ENCODE measurements around the gene GLB1L2.

Gene GLB1L2

DNA sequence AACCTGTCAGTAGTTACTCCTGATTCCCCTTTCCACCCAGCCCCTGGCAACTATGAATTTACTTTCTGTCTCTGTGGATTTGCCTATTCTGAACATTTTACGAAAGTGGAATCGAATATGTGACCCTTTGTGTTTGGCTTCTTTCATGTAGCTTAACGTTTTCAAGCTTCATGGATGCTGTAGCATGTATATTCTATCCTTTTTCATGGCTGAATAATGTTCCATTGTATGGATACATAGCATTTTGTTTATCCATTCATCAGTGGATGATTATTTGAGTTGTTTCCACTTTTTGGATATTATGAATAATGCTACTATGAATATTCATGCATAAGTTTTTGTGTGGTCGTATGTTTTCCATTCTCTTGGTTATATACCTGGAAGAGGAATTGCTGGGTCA, 9.2 kb upstream of the GLB1L2 start:
- no peak for DNase-seq (ENCODE audit: extremely low spot score)
- ChIA-PET POLR2A (no interaction called here), CTCF (no interaction called here)
- TF ChIP-seq, protein P1, sequence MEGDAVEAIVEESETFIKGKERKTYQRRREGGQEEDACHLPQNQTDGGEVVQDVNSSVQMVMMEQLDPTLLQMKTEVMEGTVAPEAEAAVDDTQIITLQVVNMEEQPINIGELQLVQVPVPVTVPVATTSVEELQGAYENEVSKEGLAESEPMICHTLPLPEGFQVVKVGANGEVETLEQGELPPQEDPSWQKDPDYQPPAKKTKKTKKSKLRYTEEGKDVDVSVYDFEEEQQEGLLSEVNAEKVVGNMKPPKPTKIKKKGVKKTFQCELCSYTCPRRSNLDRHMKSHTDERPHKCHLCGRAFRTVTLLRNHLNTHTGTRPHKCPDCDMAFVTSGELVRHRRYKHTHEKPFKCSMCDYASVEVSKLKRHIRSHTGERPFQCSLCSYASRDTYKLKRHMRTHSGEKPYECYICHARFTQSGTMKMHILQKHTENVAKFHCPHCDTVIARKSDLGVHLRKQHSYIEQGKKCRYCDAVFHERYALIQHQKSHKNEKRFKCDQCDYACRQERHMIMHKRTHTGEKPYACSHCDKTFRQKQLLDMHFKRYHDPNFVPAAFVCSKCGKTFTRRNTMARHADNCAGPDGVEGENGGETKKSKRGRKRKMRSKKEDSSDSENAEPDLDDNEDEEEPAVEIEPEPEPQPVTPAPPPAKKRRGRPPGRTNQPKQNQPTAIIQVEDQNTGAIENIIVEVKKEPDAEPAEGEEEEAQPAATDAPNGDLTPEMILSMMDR (IDR thresholded peaks at IDR 0.05; ENCODE audit: control extremely low read depth, extremely low read depth, low read depth, missing control alignments) = no peak

DNA sequence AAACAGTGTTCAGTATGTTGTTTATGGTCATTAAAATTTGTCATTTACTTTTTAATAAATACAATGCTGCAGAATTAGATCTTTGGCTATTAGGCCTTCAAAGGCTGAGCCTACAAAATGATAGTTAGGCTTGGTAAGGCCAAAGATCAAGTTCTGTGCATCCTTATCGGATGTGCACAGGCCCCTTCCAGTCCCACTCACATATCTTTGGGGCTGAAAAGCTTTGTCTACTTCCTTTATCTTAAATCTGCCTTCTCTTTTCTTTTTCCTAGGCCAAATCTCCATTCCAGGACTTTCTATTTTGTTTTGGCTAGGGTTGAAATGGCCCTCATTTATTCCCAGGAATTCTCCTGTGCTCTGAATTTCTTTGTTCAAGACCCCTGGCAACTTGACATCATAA, 3.4 kb upstream of the GLB1L2 start:
- POLR2A ChIA-PET = no interaction called here
- CTCF ChIA-PET = no interaction called here
- DNase-seq (ENCODE audit: extremely low spot score) = no peak
- TF ChIP-seq, protein P1 (IDR thresholded peaks at IDR 0.05; ENCODE audit: control extremely low read depth, extremely low read depth, low read depth, missing control alignments) = no peak

DNA sequence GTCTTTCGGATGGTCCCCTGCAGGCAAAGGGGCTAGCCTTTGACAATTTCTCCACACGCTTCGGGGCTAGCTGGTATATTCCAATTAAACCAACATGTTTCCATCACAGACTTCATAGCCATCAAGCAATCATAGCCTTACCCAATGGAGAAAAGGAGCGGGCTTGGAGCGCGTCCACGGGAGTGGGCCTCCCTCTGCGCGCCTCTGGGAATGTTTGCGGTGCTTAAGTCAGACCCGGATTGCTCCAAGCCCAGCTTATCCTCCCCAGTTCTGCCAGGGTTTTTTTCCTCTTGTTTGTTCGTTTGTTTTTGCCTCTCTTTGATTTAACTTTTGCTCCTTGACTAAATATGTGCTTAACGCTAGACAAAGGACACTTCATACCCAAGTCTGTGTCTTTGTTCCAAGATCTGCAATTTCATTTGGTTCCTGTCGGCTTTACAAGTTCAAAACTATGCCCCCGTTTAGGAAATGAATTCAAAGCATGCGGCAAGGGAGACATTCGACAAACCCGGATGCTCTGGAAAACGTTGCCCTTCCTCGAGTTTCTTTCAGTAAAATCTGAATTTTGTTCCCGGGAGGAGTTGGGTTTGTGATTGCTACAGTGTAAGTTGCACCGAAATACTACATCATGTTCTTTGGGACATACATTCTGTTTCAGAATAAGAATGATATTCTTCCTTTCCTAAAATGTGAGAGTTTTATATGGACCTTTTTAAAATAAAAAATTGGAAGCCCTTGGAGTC, 1.0 kb upstream of the GLB1L2 start:
- CTCF ChIA-PET = no interaction called here
- no peak for DNase-seq (ENCODE audit: extremely low spot score)
- TF ChIP-seq, protein P1 (IDR thresholded peaks at IDR 0.05; ENCODE audit: control extremely low read depth, extremely low read depth, low read depth, missing control alignments) = no peak
- POLR2A ChIA-PET = no interaction called here

DNA sequence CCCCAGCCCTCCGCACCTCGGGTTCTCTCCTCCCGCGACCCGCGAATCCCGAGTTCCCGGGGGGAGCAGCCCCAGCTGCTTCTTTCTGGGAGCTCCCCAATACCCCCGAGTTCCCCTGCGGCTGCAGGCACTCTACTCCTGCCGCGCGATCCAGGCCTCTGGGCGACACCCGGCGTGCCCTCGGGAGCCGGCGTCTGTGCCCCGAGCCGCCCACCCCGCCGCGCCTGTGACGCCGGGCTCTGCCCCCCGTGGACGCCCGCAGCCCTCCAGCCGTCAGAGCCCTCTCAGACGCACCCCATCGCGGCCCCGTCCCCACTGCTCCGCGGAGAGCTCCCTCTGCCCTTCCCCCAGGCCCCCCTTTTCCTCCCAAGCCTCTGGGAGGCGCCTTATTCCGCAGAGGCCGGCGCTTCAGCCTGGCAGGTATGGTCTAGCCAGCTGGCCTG, 422 bp downstream of the GLB1L2 start:
- CTCF ChIA-PET = interaction anchor here (0.9 kb wide), 2 partner anchors 9 to 17 kb away, joined by 3 read pairs; no protein-coding TSS in a partner anchor
- no peak for DNase-seq (ENCODE audit: extremely low spot score)
- TF ChIP-seq, protein P1 (IDR thresholded peaks at IDR 0.05; ENCODE audit: control extremely low read depth, extremely low read depth, low read depth, missing control alignments) = no peak
- POLR2A ChIA-PET = no interaction called here

DNA sequence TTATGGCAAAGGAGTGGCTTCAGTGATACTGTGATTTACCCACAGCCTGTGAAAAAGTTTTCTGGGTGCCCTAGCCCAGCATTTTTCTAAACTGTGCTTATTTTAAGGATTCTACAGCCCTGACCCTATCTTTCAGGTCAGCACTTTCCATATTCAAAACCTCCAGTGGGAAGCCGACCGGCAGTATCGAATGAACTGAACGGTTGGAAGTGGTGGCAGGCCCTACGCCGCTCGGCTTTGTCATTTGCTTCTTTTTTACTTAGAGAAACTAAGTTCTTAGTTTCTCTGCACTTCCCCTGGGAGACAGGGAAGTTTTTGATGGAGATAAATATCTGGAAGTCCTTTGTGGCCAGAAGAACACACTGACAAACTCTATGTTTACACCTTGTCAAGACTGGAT, 994 bp downstream of the GLB1L2 start:
- ChIA-PET POLR2A (no interaction called here), CTCF (interaction anchor here (0.9 kb wide), 1 partner anchor 8 kb away, joined by 3 read pairs; no protein-coding TSS in a partner anchor)
- TF ChIP-seq, protein P1 (IDR thresholded peaks at IDR 0.05; ENCODE audit: control extremely low read depth, extremely low read depth, low read depth, missing control alignments) = no peak
- no peak for DNase-seq (ENCODE audit: extremely low spot score)

DNA sequence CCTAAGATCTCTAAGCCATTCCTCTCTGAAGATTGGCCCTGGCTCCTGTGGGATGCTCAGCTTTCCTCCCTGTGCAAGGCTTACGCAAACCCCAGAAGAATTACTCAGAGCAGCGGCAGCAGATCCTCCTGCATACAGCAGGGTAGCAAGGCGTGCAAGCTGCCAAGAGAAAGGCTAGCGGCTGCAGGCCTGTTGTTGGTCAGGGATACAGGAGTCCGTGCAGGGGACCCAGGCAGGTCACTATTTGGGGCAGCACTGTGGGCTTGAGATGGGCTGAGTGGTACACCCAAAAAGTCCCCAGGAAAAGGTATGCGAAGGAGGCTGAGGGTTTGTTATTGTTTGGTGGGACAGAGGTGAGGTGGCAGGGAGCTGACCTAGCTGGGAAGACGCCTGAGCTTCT, 1.5 kb downstream of the GLB1L2 start:
- POLR2A ChIA-PET = no interaction called here
- DNase-seq (ENCODE audit: extremely low spot score) = no peak
- TF ChIP-seq, protein P1 (IDR thresholded peaks at IDR 0.05; ENCODE audit: control extremely low read depth, extremely low read depth, low read depth, missing control alignments) = no peak
- CTCF ChIA-PET = no interaction called here
